ENCODE measurements around the gene PACRG. TPM values are rescaled to one million over a fixed set of nuclear protein-coding genes. Genes with fewer than 3 reads are reported as not detected.
A peak's percentile ranks its signal among the peaks of the same experiment; 100 is the strongest.

Gene PACRG
- total RNA-seq, 1 experiment from 2014 or later: 0.26 TPM

GRCh38 chr6:162907876-162908481 is 180.2 kb downstream of the PACRG start:
- no peak overlapping the region for H3K56ac ChIP-seq (ENCODE audit: insufficient read length, low read depth, low read length)
- WGBS (ENCODE audit: extremely low coverage, insufficient read length, low lambda C conversion rate): no CpG with 5 or more reads among the region's 2 CpGs
- Mint-ChIP-seq H3K27ac (no peak overlapping the region), H3K36me3 (ENCODE audit: insufficient read depth in 1 of 3, low read depth in 3 of 3) (no peaks in the 10 kb centered on the region), H3K4me1 (peaks cover 0 to 4% of the 10 kb centered on the region in 2 experiments; a peak in 2 of 4 replicates), H3K9me3 (peaks cover 0 to 1% of the 10 kb centered on the region in 2 experiments; a peak in 1 of 5 replicates), H3K4me3 (no peak overlapping the region), H3K27me3 (ENCODE audit: low read depth) (no peaks in the 10 kb centered on the region)
- H2BK15ac ChIP-seq (ENCODE audit: low read depth, low read length): no peak overlapping the region
- H3K23me2 ChIP-seq (ENCODE audit: insufficient read length, low read depth, low read length, poor library complexity, severe bottlenecking): no peaks in the 10 kb centered on the region
- no peak overlapping the region for H2BK20ac ChIP-seq (ENCODE audit: low read depth, low read length, poor library complexity, severe bottlenecking)
- no peak overlapping the region for H2BK120ac ChIP-seq (ENCODE audit: low read depth, low read length, poor library complexity, severe bottlenecking)
- no peak overlapping the region for H3K27ac ChIP-seq (ENCODE audit: insufficient read length, low read depth, low read length)
- H4K91ac ChIP-seq (ENCODE audit: insufficient read length, low read depth, low read length): no peak overlapping the region
- H3K23ac ChIP-seq (ENCODE audit: insufficient read length, low read depth, low read length): no peak overlapping the region
- H2AK5ac ChIP-seq (ENCODE audit: insufficient read length, low read length): no peak overlapping the region
- no peak overlapping the region for H3K9ac ChIP-seq (ENCODE audit: extremely low read depth, insufficient read length, low read length)
- H4K8ac ChIP-seq (replicated peaks; ENCODE audit: insufficient read length, low read depth, low read length): no peak overlapping the region
- H3K9me3 ChIP-seq (ENCODE audit: control insufficient read depth, low read depth, low read length): no peaks in the 10 kb centered on the region
- no peak overlapping the region for H2AFZ ChIP-seq (ENCODE audit: low read length)
- H3T11ph ChIP-seq (ENCODE audit: low read length): no peak overlapping the region
- no peak overlapping the region for H3K4me2 ChIP-seq (ENCODE audit: insufficient read depth, insufficient read length, low read length)
- H3K79me1 ChIP-seq (ENCODE audit: insufficient read depth, low read depth, low read length, poor library complexity, severe bottlenecking): no peaks in the 10 kb centered on the region
- no peak overlapping the region for H2BK12ac ChIP-seq (ENCODE audit: insufficient read length, low read depth, low read length)
- no peak overlapping the region for H4K5ac ChIP-seq (ENCODE audit: insufficient read length, low read depth, low read length)
- H3K4ac ChIP-seq (ENCODE audit: low read depth, low read length): no peak overlapping the region
- no peak overlapping the region for H3K14ac ChIP-seq (ENCODE audit: insufficient read depth, low read length)
- no peak overlapping the region for H3K18ac ChIP-seq (ENCODE audit: insufficient read length, low read depth, low read length)
- no peak overlapping the region for H2BK5ac ChIP-seq (ENCODE audit: insufficient read length, low read length)
- no peaks in the 10 kb centered on the region for H3K4me1 ChIP-seq (ENCODE audit: insufficient read depth, low read length)
- no peak for DNase-seq
- H3K27me3 ChIP-seq (ENCODE audit: insufficient read depth, low read length): no peaks in the 10 kb centered on the region
- H3K79me2 ChIP-seq (ENCODE audit: insufficient read depth, low read length): no peaks in the 10 kb centered on the region
- TF ChIP-seq CTCF (conservative IDR thresholded peaks at IDR 0.05): peak; percentile 83
- H4K20me1 ChIP-seq (ENCODE audit: control insufficient read depth, insufficient read depth, insufficient read length): no peaks in the 10 kb centered on the region
